A673 (cell line): Measurements from ENCODE around the gene BICD1. TPM values are rescaled to one million over a fixed set of nuclear protein-coding genes. Genes with fewer than 3 reads are reported as not detected.

Experiments used
- BruUV-seq: library from RNA; stranded (reverse); fragments of 400-500 nt; replicated peaks from 2 replicates; lab custom pipeline; 2021; lab: Mats Ljungman, UMichigan
- CTCF ChIA-PET: fragments of 300-600 bp; sonication (Branson Sonifier 250); formaldehyde crosslinking; loops from one replicate; lab custom pipeline; 2022; ENCODE audit warnings: antibody characterized with exemption; lab: Charles Lee
- POLR2A ChIA-PET: fragments of 300-600 bp; sonication (Branson Sonifier 250); formaldehyde crosslinking; loops from one replicate; lab custom pipeline; 2022; ENCODE audit warnings: antibody characterized with exemption; ENCODE audit not compliant: low non-redundant PET; lab: Charles Lee
- DNase-seq: peaks from one replicate; pipeline ENCODE4 v3.0.0-alpha.2; 2015; ENCODE audit warnings: low spot score
- H3K27ac ChIP-seq: fragments of 200-600 bp; sonication (generic); 2 replicates; pipeline ENCODE4 v1.5.1; 2016; ENCODE audit warnings: mixed run types, low read depth, mild to moderate bottlenecking, mixed read lengths, antibody characterized with exemption, low read length; ENCODE audit not compliant: poor library complexity, severe bottlenecking
- H3K27me3 ChIP-seq: fragments of 200-600 bp; sonication (generic); replicated peaks from 2 replicates; pipeline ENCODE4 v1.6.1; 2017; ENCODE audit warnings: mixed run types, low read depth, mild to moderate bottlenecking, mixed read lengths, antibody characterized with exemption, low read length; ENCODE audit not compliant: insufficient read depth, poor library complexity
- H3K36me3 ChIP-seq: fragments of 200-600 bp; sonication (generic); 2 replicates; pipeline ENCODE4 v1.6.1; 2016; ENCODE audit warnings: mixed run types, mild to moderate bottlenecking, mixed read lengths, antibody characterized with exemption, low read length; ENCODE audit not compliant: insufficient read depth, poor library complexity, severe bottlenecking
- H3K4me1 ChIP-seq: fragments of 200-600 bp; sonication (generic); 2 replicates; pipeline ENCODE4 v1.6.1; 2017; ENCODE audit warnings: mixed run types, mild to moderate bottlenecking, mixed read lengths, antibody characterized with exemption, low read length; ENCODE audit not compliant: insufficient read depth, poor library complexity, severe bottlenecking
- H3K4me3 ChIP-seq: fragments of 200-600 bp; sonication (generic); 2 replicates; pipeline ENCODE4 v1.5.1; 2016; ENCODE audit warnings: low read depth, mixed run types, mild to moderate bottlenecking, mixed read lengths, low read length; ENCODE audit not compliant: poor library complexity, severe bottlenecking
- H3K9me3 ChIP-seq: fragments of 200-600 bp; sonication (generic); 2 replicates; pipeline ENCODE4 v1.6.1; 2016; ENCODE audit warnings: mixed run types, low read depth, mild to moderate bottlenecking, mixed read lengths, antibody characterized with exemption, low read length; ENCODE audit not compliant: poor library complexity, severe bottlenecking
- EZH2 ChIP-seq: fragments of 200-600 bp; sonication (generic); IDR thresholded peaks from 2 replicates; pipeline ENCODE4 v1.6.1; 2017; ENCODE audit warnings: borderline replicate concordance, low read depth, mild to moderate bottlenecking, mixed read lengths, antibody characterized with exemption, low read length; ENCODE audit not compliant: poor library complexity, severe bottlenecking
- intact Hi-C: fragments of 100-400 bp; cut with micrococcal nuclease; formaldehyde crosslinking; loops from one replicate; pipeline ENCODE4 v1.10.0; 2022; ENCODE audit not compliant: unreplicated experiment
- total RNA-seq: library from RNA; stranded (reverse); gene quantifications from 2 replicates; pipeline ENCODE4 v1.2.3, GENCODE V29; 2021
- TF ChIP-seq, protein P1 (sequence below): fragments of 300-800, 200-600 bp; sonication (generic); conservative IDR thresholded peaks from 2 replicates; pipeline ENCODE4 v1.5.1; 2017; ENCODE audit warnings: low read depth, mild to moderate bottlenecking, antibody characterized with exemption, low read length, moderate library complexity, mixed read lengths

BICD1 gene
- total RNA-seq, 1 experiment from 2014 or later, result 50.2 TPM

DNA sequence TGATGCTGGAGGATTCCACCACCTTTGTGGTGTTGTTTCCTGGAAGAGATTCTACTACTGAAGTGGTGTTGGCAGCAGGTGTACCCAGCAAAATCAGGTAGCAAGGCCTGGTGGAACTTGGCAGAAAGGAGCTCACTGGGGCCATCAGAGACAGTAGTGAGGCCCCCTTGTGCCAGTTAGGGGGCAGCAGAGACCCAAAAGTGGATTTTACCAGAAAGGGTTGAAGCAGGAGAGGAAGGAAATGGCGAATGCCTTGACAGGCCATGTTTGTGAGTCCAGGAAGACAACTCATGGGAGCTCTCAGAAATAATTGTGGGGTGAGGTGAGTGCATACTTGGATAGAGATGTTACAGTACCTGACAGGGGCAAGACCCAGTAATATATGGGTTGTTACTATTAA is 155.0 kb downstream of the BICD1 start:
- TF ChIP-seq, protein P1, sequence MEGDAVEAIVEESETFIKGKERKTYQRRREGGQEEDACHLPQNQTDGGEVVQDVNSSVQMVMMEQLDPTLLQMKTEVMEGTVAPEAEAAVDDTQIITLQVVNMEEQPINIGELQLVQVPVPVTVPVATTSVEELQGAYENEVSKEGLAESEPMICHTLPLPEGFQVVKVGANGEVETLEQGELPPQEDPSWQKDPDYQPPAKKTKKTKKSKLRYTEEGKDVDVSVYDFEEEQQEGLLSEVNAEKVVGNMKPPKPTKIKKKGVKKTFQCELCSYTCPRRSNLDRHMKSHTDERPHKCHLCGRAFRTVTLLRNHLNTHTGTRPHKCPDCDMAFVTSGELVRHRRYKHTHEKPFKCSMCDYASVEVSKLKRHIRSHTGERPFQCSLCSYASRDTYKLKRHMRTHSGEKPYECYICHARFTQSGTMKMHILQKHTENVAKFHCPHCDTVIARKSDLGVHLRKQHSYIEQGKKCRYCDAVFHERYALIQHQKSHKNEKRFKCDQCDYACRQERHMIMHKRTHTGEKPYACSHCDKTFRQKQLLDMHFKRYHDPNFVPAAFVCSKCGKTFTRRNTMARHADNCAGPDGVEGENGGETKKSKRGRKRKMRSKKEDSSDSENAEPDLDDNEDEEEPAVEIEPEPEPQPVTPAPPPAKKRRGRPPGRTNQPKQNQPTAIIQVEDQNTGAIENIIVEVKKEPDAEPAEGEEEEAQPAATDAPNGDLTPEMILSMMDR, result peak; percentile 60
- no peak for TF ChIP-seq EZH2
- H3K27ac ChIP-seq, result no peak overlapping the region
- intact Hi-C loops, result no loop called here
- H3K27me3 ChIP-seq, result no peaks in the 10 kb centered on the region
- no peak for DNase-seq
- H3K4me3 ChIP-seq, result no peak overlapping the region
- H3K36me3 ChIP-seq, result no peaks in the 10 kb centered on the region
- H3K9me3 ChIP-seq, result peaks cover 3% of the 10 kb centered on the region
- H3K4me1 ChIP-seq, result peaks cover 28% of the 10 kb centered on the region
- POLR2A ChIA-PET, result no interaction called here
- BruUV-seq, result no TSS peak
- CTCF ChIA-PET, result no interaction called here

DNA sequence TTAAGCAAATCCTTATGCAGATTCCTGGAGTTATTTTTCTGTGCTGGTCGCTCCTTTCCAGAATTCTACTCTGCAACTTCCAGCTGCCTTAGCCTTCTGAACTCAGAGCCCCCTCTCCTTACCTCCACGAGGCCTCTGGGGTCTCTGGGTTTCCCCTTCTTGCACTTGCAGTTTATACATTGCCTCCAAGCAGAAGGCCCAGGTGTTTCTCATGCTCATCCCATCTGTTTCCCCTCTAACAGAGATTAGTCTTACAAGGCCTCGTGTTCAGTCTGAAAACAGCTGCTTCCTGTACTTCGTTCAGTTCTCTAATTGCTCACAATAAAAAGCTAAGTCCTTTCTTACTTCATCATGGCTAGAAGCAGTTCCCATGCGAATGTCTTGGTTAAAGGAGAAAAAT is 158.3 kb downstream of the BICD1 start:
- intact Hi-C loops, result no loop called here
- no peaks in the 10 kb centered on the region for H3K36me3 ChIP-seq
- peak overlapping the region; percentile 88 for H3K27ac ChIP-seq
- ChIA-PET POLR2A (no interaction called here), CTCF (no interaction called here)
- DNase-seq, result peak; percentile 77
- peaks cover 28% of the 10 kb centered on the region for H3K4me1 ChIP-seq
- no peak overlapping the region for H3K4me3 ChIP-seq
- no peak for TF ChIP-seq EZH2
- TF ChIP-seq, protein P1, result no peak
- BruUV-seq, result no TSS peak
- H3K27me3 ChIP-seq, result no peaks in the 10 kb centered on the region
- H3K9me3 ChIP-seq, result no peaks in the 10 kb centered on the region

DNA sequence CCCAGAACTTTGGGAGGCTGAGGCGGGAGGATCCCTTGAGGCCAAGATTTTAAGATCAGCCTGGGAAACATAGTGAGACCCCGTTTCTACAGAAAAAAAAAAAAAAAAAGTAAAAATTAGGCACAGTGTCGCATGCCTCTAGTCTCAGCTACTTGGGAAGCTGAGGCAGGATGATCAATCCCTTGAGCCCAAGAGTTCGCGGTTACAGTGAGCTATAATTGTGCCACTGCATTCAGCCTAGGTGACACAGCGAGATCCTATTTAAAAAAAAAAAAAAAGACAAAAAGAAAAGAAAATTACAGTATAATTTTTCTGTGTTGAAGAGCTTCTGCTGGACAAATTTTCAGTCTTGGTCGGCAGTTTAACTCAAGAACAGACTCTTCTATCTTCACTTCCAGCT is 158.8 kb downstream of the BICD1 start:
- ChIA-PET CTCF (no interaction called here), POLR2A (interaction anchor here (0.7 kb wide), 1 partner anchor 33 kb away, joined by 7 read pairs; no protein-coding TSS in a partner anchor)
- BruUV-seq, result no TSS peak
- TF ChIP-seq EZH2, result no peak
- TF ChIP-seq, protein P1, result no peak
- DNase-seq, result no peak
- Histone ChIP-seq H3K9me3 (no peaks in the 10 kb centered on the region), H3K27me3 (no peaks in the 10 kb centered on the region), H3K36me3 (no peaks in the 10 kb centered on the region), H3K4me3 (no peak overlapping the region), H3K27ac (peak overlapping the region; percentile 88), H3K4me1 (peaks cover 28% of the 10 kb centered on the region)
- intact Hi-C loops, result no loop called here
